Vagina (tissue), 2 donors: ENCODE measurements around the gene TTLL8.

Source experiments
- POLR2A ChIP-seq, 2 donors: fragments of 450-650 bp; IDR thresholded peaks; one replicate each; pipeline ENCODE4 v1.6.1; 2017; ENCODE audit warnings: antibody characterized with exemption in 2 of 2, mild to moderate bottlenecking in 2 of 2, moderate library complexity in 2 of 2
- TF ChIP-seq, protein P1 (sequence below), 3 experiments: fragments of 450-650 bp in 2 of 3; fragments of 200-600 bp in 1 of 3; sonication (generic) in 1 of 3; IDR thresholded peaks; one replicate each; pipeline ENCODE4 v1.5.1; 2017 to 2019; ENCODE audit warnings: antibody characterized with exemption in 3 of 3, mild to moderate bottlenecking in 2 of 3, moderate library complexity in 2 of 3

GRCh38 chr22:49996518-49997250 is 61.4 kb downstream of the TTLL8 start:
- TF ChIP-seq, protein P1, sequence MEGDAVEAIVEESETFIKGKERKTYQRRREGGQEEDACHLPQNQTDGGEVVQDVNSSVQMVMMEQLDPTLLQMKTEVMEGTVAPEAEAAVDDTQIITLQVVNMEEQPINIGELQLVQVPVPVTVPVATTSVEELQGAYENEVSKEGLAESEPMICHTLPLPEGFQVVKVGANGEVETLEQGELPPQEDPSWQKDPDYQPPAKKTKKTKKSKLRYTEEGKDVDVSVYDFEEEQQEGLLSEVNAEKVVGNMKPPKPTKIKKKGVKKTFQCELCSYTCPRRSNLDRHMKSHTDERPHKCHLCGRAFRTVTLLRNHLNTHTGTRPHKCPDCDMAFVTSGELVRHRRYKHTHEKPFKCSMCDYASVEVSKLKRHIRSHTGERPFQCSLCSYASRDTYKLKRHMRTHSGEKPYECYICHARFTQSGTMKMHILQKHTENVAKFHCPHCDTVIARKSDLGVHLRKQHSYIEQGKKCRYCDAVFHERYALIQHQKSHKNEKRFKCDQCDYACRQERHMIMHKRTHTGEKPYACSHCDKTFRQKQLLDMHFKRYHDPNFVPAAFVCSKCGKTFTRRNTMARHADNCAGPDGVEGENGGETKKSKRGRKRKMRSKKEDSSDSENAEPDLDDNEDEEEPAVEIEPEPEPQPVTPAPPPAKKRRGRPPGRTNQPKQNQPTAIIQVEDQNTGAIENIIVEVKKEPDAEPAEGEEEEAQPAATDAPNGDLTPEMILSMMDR (IDR thresholded peaks at IDR 0.05): no peak
- TF ChIP-seq POLR2A (IDR thresholded peaks at IDR 0.05): no peak
